HEK293 (cell line): ENCODE data around the gene CDK14.

Source experiments
- CTCF ChIP-seq: fragments of 450-650 bp; formaldehyde crosslinking; IDR thresholded peaks from 2 replicates; pipeline ENCODE4 v1.5.1; 2016; ENCODE audit warnings: missing biosample characterization, missing genetic modification characterization
- KLF16 ChIP-seq: fragments of 450-650 bp; formaldehyde crosslinking; IDR thresholded peaks from 2 replicates; pipeline ENCODE4 v1.5.1; 2017; ENCODE audit warnings: missing biosample characterization, missing genetic modification characterization
- KLF7 ChIP-seq: fragments of 450-650 bp; formaldehyde crosslinking; IDR thresholded peaks from 2 replicates; pipeline ENCODE4 v1.5.1; 2016; ENCODE audit warnings: missing biosample characterization, missing genetic modification characterization, borderline replicate concordance
- KLF9 ChIP-seq: fragments of 450-650 bp; formaldehyde crosslinking; IDR thresholded peaks from 2 replicates; pipeline ENCODE4 v1.5.1; 2016; ENCODE audit warnings: missing biosample characterization, missing genetic modification characterization, low read depth
- SP7 ChIP-seq: fragments of 450-650 bp; formaldehyde crosslinking; IDR thresholded peaks from 2 replicates; pipeline ENCODE4 v1.5.1; 2016; ENCODE audit warnings: missing biosample characterization, missing genetic modification characterization
- TCF7L2 ChIP-seq: IDR thresholded peaks from 2 replicates; pipeline ENCODE4 v1.6.1; 2011; ENCODE audit warnings: low read depth, mild to moderate bottlenecking, inconsistent platforms, low read length, moderate library complexity, borderline replicate concordance
- TRIM28 ChIP-seq: IDR thresholded peaks from 2 replicates; pipeline ENCODE4 v1.6.1; 2011; ENCODE audit warnings: low read length, control low read depth, borderline replicate concordance
- ZBTB20 ChIP-seq: fragments of 450-650 bp; formaldehyde crosslinking; IDR thresholded peaks from 2 replicates; pipeline ENCODE4 v1.5.1; 2016; ENCODE audit warnings: missing biosample characterization, missing genetic modification characterization
- ZNF23 ChIP-seq: fragments of 450-650 bp; formaldehyde crosslinking; IDR thresholded peaks from 2 replicates; pipeline ENCODE4 v1.5.1; 2016; ENCODE audit warnings: missing biosample characterization, missing genetic modification characterization, borderline replicate concordance
- ZNF366 ChIP-seq: fragments of 450-650 bp; formaldehyde crosslinking; conservative IDR thresholded peaks from 2 replicates; pipeline ENCODE4 v1.5.1; 2016; ENCODE audit warnings: missing biosample characterization, missing genetic modification characterization
- ZNF670 ChIP-seq: fragments of 450-650 bp; formaldehyde crosslinking; IDR thresholded peaks from 2 replicates; pipeline ENCODE4 v1.5.1; 2016; ENCODE audit warnings: missing biosample characterization, missing genetic modification characterization, low read depth
- ZNF76 ChIP-seq: fragments of 450-650 bp; formaldehyde crosslinking; IDR thresholded peaks from 2 replicates; pipeline ENCODE4; 2016; ENCODE audit warnings: low read depth, missing biosample characterization, missing genetic modification characterization, borderline replicate concordance
- TF ChIP-seq, protein P1 (sequence below): fragments of 450-650 bp; formaldehyde crosslinking; conservative IDR thresholded peaks from 2 replicates; pipeline ENCODE4 v1.5.1; 2016; ENCODE audit warnings: low read depth, missing biosample characterization, missing genetic modification characterization

GRCh38 chr7:91196058-91196457 lies 599.9 kb downstream of the CDK14 start:
- TF ChIP-seq CTCF (tag by site-specific recombination) (no peak), ZNF366 (tag by site-specific recombination) (no peak), SP7 (no peak), KLF9 (no peak), KLF7 (no peak), TCF7L2 (no peak), ZNF23 (tag by site-specific recombination) (no peak), ZNF76 (no peak), KLF16 (tag by site-specific recombination) (no peak), TRIM28 (no peak), ZBTB20 (no peak), ZNF670 (tag by site-specific recombination) (no peak)
- TF ChIP-seq, protein P1, sequence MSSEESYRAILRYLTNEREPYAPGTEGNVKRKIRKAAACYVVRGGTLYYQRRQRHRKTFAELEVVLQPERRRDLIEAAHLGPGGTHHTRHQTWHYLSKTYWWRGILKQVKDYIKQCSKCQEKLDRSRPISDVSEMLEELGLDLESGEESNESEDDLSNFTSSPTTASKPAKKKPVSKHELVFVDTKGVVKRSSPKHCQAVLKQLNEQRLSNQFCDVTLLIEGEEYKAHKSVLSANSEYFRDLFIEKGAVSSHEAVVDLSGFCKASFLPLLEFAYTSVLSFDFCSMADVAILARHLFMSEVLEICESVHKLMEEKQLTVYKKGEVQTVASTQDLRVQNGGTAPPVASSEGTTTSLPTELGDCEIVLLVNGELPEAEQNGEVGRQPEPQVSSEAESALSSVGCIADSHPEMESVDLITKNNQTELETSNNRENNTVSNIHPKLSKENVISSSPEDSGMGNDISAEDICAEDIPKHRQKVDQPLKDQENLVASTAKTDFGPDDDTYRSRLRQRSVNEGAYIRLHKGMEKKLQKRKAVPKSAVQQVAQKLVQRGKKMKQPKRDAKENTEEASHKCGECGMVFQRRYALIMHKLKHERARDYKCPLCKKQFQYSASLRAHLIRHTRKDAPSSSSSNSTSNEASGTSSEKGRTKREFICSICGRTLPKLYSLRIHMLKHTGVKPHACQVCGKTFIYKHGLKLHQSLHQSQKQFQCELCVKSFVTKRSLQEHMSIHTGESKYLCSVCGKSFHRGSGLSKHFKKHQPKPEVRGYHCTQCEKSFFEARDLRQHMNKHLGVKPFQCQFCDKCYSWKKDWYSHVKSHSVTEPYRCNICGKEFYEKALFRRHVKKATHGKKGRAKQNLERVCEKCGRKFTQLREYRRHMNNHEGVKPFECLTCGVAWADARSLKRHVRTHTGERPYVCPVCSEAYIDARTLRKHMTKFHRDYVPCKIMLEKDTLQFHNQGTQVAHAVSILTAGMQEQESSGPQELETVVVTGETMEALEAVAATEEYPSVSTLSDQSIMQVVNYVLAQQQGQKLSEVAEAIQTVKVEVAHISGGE (tag by site-specific recombination): no peak
